Measurements from ENCODE around the gene SFXN4.
"Not testable (repeated sequence)": the region's sequence is repeated elsewhere in the genome, so short reads cannot be mapped to it uniquely, and the experiment has no call there.

Gene SFXN4

GRCh38 chr10:119190353-119190752 lies 24.8 kb upstream of the SFXN4 start:
- DNase-seq = no peak

- DNase-seq = peak; percentile 46
Observed at GRCh38 chr10:119189811-119190282, 24.3 kb upstream of the SFXN4 start.

DNA sequence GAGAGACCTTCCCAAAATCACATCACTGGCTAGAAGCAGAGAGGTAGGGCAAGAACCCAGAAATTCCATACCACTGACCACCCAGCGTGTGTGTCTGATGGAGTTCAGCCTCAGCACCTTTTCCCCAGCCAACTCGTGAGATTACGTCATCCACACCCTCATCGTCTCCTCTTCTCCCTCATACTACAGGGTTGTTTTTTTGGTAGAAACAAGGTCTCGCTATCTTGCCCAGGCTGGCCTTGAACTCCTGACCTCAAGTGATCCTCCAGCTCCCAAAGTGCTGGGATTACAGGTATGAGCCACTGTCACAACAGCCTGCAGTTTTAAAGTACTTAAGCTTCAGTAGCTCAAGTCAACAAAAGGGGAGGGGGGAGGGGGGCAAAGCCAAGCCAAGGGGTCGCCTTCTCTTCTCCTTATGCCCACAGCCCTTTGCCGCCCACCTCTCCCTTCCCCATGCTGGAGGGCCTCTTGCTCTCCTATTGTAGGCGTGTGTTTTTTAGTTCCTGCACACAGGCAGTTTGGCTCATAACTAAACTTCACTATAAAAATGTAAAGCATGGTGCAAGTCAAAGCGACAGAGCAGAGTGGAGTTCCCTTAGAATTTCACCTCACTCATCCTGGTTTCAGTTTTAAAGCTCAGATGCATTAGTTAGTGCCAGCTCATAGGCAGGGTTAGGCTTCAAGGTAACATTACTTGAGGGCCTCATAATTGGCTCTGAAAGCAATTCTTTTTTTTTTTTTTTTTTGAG lies 18.3 kb upstream of the SFXN4 start:
- peak; percentile 64 for DNase-seq

DNA sequence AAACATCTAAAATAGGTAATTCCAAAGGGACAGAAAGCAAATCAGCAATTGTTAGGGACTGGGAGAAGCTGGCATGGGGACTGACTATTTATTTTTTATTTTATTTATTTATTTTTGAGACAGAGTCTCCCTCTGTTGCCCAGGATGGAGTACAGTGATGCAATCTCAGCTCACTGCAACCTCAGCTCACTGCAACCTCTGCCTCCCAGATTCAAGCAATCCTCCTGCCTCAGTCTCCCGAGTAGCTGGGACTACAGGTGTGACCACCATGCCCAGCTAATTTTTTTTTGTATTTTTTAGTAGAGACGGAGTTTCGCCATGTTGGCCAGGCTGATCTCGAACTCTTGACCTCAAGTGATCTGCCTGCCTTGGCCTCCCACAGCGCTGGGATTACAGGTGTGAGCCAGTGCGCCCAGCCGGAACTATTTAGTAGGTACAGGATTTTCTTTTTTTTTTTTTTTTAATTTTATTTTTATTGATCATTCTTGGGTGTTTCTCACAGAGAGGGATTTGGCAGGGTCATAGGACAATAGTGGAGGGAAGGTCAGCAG lies 15.4 kb upstream of the SFXN4 start:
- not testable (repeated sequence) for DNase-seq

DNA sequence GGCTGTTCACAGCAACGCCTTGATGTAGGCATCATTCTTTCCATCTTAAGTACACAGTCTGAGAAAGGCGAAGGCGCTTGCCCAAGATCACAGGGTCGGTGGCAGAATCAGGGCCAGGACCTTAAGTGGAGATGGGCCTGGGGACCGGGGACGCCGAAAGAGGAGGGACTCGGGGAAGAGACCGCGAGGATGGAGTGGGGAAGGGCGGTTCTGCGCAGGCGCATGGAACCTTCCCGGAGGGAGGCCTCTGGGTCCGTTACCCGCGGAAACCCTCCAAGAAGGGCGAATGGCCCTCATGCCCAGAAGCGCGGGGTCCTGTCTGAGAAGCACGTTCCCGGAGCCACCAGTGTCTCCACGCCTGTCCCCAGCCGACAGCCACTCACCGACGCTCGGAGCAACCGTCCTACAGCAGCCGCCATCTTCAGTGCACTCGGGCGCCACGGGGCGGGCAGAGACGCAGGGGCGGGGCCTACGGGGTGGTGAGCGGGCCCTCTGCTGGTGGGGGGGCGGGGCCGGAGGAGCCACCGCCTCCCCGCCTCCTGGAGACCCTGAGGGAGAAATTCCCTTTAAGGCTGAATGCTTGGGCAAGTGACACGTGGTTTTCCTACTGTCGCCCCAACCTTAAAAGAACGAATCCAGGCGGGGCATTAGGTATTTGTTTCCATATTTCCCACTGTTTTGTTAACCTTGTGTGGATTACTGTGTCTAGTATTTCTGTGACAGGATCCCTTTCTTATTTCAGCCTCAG lies 13.0 kb upstream of the SFXN4 start, which contains the start of gene PRDX3:
Gene PRDX3, minus strand, starts transcription at position 441 of the 748 bp plus-strand sequence. Its CDS starts 22 bp downstream, at position 419.
- DNase-seq = peak; percentile 94

- DNase-seq = peak; percentile 72
Observed at GRCh38 chr10:119177708-119178371, 12.3 kb upstream of the SFXN4 start.

- peak; percentile 79 for DNase-seq
Observed at GRCh38 chr10:119176166-119176565, 10.7 kb upstream of the SFXN4 start.

- DNase-seq = no peak
Observed at GRCh38 chr10:119174109-119174508, 8.6 kb upstream of the SFXN4 start.

GRCh38 chr10:119167041-119167440 lies 1.5 kb upstream of the SFXN4 start:
- DNase-seq = no peak

DNA sequence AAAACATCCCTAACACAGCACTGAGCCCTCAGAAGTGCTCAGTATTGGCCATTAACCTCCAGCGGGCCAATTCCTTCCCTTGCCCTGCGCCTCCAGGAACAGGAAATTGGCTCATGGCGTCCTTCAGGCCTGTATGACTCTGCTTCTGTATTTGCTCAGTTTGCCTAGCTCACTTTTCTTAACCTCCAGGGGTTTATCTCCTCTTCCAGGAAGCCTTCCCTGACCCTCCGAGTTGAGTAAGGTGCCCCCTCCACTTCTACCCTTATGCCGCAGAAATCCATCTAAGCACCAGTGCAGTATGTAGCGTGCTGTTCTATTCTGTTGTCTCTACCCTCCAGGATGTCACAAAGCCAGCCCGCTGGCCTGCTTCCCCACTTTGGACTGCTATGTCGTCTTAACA lies 1.1 kb upstream of the SFXN4 start:
- DNase-seq = no peak

DNA sequence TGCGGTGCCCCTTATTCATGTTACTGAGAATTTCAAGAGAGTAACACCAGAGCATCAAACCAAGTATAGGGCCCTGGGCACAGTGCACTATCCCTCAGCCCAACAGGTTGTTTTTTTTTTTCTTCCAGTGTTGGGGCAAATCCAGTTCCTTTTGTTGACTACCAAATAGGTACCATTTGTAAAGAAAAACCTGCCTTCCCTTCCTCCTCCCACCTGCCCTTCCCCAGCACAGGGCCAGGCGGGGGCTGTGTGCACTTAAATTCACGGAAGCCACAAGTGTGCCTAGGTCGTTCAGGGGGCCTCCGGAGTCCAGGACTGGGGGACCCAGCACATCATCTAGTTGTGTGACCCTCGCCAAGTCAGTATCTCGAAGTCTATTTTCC lies 595 bp upstream of the SFXN4 start:
- no peak for DNase-seq

DNA sequence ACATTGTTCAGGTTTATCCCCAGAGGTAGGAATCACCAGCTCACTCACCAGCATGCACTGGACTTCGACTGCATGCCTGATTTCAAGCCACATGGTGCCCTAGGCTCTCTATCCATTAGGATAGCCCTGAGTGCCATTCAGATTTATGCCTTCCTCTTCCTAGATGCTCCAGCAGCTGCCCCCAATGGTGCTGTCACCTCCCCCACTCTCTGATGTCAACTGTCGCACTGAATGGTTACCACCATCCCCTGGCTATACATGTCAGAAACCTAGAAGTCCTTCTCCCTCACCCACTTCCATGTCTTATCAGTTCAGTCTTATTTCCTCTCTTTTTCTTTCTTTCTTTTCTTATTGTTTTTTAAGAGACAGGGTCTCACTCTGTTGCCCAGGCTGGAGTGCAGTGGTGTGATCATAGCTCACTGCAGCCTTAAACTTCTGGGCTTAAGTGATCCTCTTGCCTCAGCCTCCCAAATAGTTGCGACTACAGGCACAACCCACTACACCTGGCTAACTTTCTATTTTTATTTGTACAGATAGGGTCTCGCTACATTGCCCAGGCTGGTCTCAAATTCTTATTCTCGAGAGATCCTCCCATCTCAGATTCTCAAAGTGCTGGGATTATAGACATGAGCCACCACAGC lies 2.9 kb downstream of the SFXN4 start:
- no peak for DNase-seq

GRCh38 chr10:119161680-119162451 lies 3.6 kb downstream of the SFXN4 start:
- DNase-seq = no peak

DNA sequence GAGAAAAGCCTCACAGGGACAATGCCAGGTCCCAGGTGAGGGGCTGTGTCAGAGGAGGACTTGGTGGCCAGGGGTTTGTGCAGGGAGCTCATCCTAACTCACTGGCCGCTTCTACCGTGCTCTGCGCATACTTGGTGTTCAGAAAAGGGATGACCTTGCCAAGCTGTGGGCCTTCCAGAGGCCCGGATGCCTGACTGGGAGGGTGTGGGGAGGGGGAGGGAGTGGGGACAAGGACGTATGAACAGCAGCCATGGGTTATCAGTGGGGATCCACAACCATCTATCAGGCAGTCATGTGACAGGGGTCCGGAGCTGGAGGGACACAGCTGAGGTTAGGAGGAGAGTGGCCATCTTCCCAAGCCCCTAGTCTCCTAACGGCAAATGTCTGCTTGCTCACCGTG lies 6.2 kb downstream of the SFXN4 start:
- no peak for DNase-seq

- no peak for DNase-seq
Observed at GRCh38 chr10:119153661-119154060, 11.9 kb downstream of the SFXN4 start.

- no peak for DNase-seq
Observed at GRCh38 chr10:119153041-119153440, 12.5 kb downstream of the SFXN4 start.

DNA sequence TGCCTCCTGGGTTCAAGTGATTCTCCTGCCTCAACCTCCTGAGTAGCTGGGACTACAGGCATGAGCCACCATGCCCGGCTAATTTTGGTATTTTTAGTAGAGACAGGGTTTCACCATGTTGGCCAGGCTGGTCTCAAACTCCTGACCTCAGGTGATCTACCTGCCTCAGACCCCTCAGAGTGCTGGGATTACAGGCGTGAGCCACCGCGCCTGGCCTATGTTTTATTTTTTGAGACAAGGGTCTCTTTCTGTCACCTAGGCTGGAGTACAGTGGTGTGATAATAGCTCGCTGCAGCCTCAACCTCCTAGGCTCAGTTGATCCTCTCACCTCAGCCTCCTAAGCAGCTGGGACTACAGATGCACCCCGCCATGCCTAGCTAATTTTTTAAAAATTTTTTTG lies 13.9 kb downstream of the SFXN4 start:
- not testable (repeated sequence) for DNase-seq

DNA sequence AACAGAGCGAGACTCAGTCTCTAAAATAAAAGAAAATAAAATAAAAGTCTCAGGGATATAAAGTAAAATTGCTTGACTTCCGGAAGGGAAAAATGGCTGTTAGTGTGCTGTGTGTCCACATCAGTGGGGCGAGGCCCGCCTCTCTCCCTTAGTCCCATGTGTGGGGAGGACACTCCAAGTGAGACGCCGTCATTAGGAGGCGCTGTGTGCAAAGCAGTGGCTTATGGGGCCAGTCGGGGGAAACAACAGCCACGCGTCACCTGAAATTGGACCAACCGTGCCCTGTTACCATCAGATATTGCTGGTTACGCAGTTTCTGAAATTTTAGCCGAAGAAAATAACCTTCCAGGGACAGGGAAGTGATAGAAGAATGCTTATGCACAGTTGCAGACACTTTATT lies 15.8 kb downstream of the SFXN4 start:
- DNase-seq = no peak

- DNase-seq = no peak
Observed at GRCh38 chr10:119149157-119149556, 16.4 kb downstream of the SFXN4 start.

GRCh38 chr10:119143657-119144056 lies 21.9 kb downstream of the SFXN4 start:
- no peak for DNase-seq

GRCh38 chr10:119140603-119141245 lies 24.8 kb downstream of the SFXN4 start:
- DNase-seq = no peak

All from activated CD4-positive, alpha-beta T cell treated with anti-CD3 and anti-CD28 coated beads, Interleukin-2, amount 50 U/mL, for 16 hours (primary cell).